Stomach (tissue), 9 donors: ENCODE data around the gene CTDSPL. TPM values are rescaled to one million over a fixed set of nuclear protein-coding genes. Genes with fewer than 3 reads are reported as not detected.

Experiments used
- DNase-seq, 2 donors: peaks; one replicate each; pipeline versions ENCODE4 v3.0.0 to v3.0.0-alpha.2; 2013 to 2019
- H3K27ac ChIP-seq, 5 donors: fragments of 200-600 bp in 4 of 5; sonication (generic) in 4 of 5; one replicate each; pipeline ENCODE4 v1.5.1; 2013 to 2019; ENCODE audit warnings: mild to moderate bottlenecking in 1 of 5, moderate library complexity in 1 of 5
- H3K27me3 ChIP-seq, 3 donors: fragments of 200-600 bp; sonication (generic); one replicate each; pipeline ENCODE4 v1.5.1; 2017 to 2019; ENCODE audit warnings: mixed run types in 1 of 3
- H3K36me3 ChIP-seq, 4 donors: fragments of 200-600 bp; sonication (generic); 1 replicate in 3 of 4; 2 replicates in 1 of 4; pipeline ENCODE4 v1.5.1; 2016 to 2019
- H3K4me1 ChIP-seq, 4 donors: fragments of 200-600 bp; sonication (generic); one replicate each; pipeline ENCODE4 v1.5.1; 2016 to 2019
- H3K4me3 ChIP-seq, 4 donors: fragments of 200-600 bp; sonication (generic) in 3 of 4; one replicate each; pipeline ENCODE4 v1.5.1; 2016 to 2019; ENCODE audit warnings: mild to moderate bottlenecking in 1 of 4
- H3K9me3 ChIP-seq, 4 donors: fragments of 200-600 bp; sonication (generic); one replicate each; pipeline ENCODE4 v1.5.1; 2016 to 2019
- CTCF ChIP-seq, 7 experiments: fragments of 450-650 bp in 4 of 7; fragments of 200-600 bp in 3 of 7; sonication (generic) in 3 of 7; IDR thresholded peaks; one replicate each; pipeline ENCODE4 v1.5.1; 2016 to 2019; ENCODE audit warnings: antibody characterized with exemption in 7 of 7, control low read depth in 2 of 7, mild to moderate bottlenecking in 1 of 7
- EP300 ChIP-seq: sonication (generic); formaldehyde crosslinking; IDR thresholded peaks from one replicate; pipeline ENCODE4 v1.6.1; 2017; ENCODE audit warnings: antibody characterized with exemption
- POLR2A ChIP-seq, 4 donors: fragments of 450-650 bp; IDR thresholded peaks; one replicate each; pipeline ENCODE4 v1.6.1; 2016; ENCODE audit warnings: antibody characterized with exemption in 4 of 4, control low read depth in 2 of 4, mild to moderate bottlenecking in 1 of 4, moderate library complexity in 1 of 4
- POLR2AphosphoS5 ChIP-seq, 3 donors: sonication (generic); formaldehyde crosslinking; IDR thresholded peaks; one replicate each; pipeline ENCODE4 v1.6.1; 2016; ENCODE audit warnings: antibody characterized with exemption in 3 of 3
- WGBS, 5 donors: extraction: QIAGEN DNeasy Blood & Tissue Kit in 3 of 5; methylation state at CpG; one replicate each; pipeline versions ENCODE4 v1.1.5 to v1.1.7; 2013 to 2018; 5-methylcytosine and 5-hydroxymethylcytosine counted together
- intact Hi-C: fragments of 100-400 bp; cut with DNase I; formaldehyde crosslinking; loops from one replicate; pipeline ENCODE4 v1.15.1; 2023; ENCODE audit warnings: low total_unique reads
- polyA plus RNA-seq, 3 donors: library from polyadenylated mRNA; stranded (reverse); fragments of 200-250 nt; gene quantifications; one replicate each; pipeline ENCODE4 v1.2.3, GENCODE V29; 2013
- total RNA-seq, 5 donors: library from RNA; depleted of rRNA; stranded (reverse); fragments of >200 nt; gene quantifications; one replicate each; pipeline versions ENCODE4 v1.1.0 to v1.2.3, GENCODE V29; 2014 to 2016
- donor health status: healthy with polysubstance abuse.
- donor health status: Bipolar disorder and iron deficiency.
- donor health status: healthy.

The CTDSPL gene
- total and polyA plus RNA-seq, 8 donors, result 13.4 to 54.9 (median 30.2) TPM

GRCh38 chr3:37921025-37921424 lies 59.3 kb downstream of the CTDSPL start:
- TF ChIP-seq POLR2A (IDR thresholded peaks at IDR 0.05) (no peak), CTCF (IDR thresholded peaks at IDR 0.05) (no peak), EP300 (no peak), POLR2AphosphoS5 (IDR thresholded peaks at IDR 0.05) (no peak)
- Histone ChIP-seq H3K36me3 (no peaks in the 10 kb centered on the region), H3K4me1 (peaks cover 38 to 85% (median 64%) of the 10 kb centered on the region in 4 donors), H3K9me3 (no peaks in the 10 kb centered on the region), H3K4me3 (no peak overlapping the region), H3K27me3 (no peaks in the 10 kb centered on the region), H3K27ac (no peak overlapping the region)
- WGBS, 5 donors, result 82 to 89% (median 87%) methylated on average over 5 of the region's 5 CpGs
- intact Hi-C loops, result no loop called here
- DNase-seq, result no peak

GRCh38 chr3:37922721-37923568 lies 61.3 kb downstream of the CTDSPL start:
- no peak overlapping the region for H3K4me3 ChIP-seq
- peak in 1 of 3 donors; percentile 42 for TF ChIP-seq POLR2AphosphoS5 (IDR thresholded peaks at IDR 0.05)
- TF ChIP-seq EP300, result no peak
- H3K4me1 ChIP-seq, result peaks cover 33 to 91% (median 62%) of the 10 kb centered on the region in 4 donors
- intact Hi-C loops, result no loop called here
- no peaks in the 10 kb centered on the region for H3K36me3 ChIP-seq
- H3K9me3 ChIP-seq, result no peaks in the 10 kb centered on the region
- H3K27me3 ChIP-seq, result no peaks in the 10 kb centered on the region
- H3K27ac ChIP-seq, result peak overlapping the region; percentile 28 to 73 (median 70)
- WGBS, 5 donors, result 39 to 58% (median 47%) methylated on average over 5 of the region's 5 CpGs
- DNase-seq, result peak in 1 of 2 donors; percentile 75

- 55 to 74% (median 67%) methylated on average over 3 of the region's 3 CpGs for WGBS, 5 donors
- Histone ChIP-seq H3K27me3 (no peaks in the 10 kb centered on the region), H3K4me3 (no peak overlapping the region), H3K36me3 (no peaks in the 10 kb centered on the region), H3K27ac (peak overlapping the region in 4 of 5 donors; percentile 30 to 70 (median 44)), H3K9me3 (no peaks in the 10 kb centered on the region), H3K4me1 (peaks cover 31 to 86% (median 58%) of the 10 kb centered on the region in 4 donors)
- DNase-seq, result no peak
- no peak for TF ChIP-seq CTCF (IDR thresholded peaks at IDR 0.05)
- no peak for TF ChIP-seq POLR2AphosphoS5 (IDR thresholded peaks at IDR 0.05)
- TF ChIP-seq POLR2A (IDR thresholded peaks at IDR 0.05), result no peak
- no peak for TF ChIP-seq EP300
- intact Hi-C loops, result no loop called here
Observed at GRCh38 chr3:37923569-37924040, 61.9 kb downstream of the CTDSPL start.

DNA sequence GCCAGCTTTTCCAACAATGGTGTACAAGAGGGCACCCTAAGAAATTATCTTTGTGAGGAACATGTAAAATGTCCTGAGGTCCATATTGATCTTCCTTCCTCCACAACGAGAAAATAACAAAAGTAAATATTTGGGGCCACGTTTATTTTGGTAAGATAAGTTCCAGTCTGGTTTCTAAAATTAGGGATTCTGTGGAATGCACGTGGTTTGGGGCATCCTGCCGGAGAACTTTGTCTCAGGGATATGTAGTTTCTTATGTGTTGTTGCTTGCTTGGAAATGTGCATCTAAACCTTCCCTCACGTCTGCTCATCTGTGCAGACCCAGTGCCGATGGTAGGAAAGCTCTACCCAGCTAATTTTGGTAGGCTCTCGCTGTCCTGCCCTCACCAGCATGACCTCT lies 62.8 kb downstream of the CTDSPL start:
- H3K27ac ChIP-seq, result peak overlapping the region in 3 of 5 donors; percentile 30 to 63 (median 46)
- H3K36me3 ChIP-seq, result no peaks in the 10 kb centered on the region
- H3K27me3 ChIP-seq, result no peaks in the 10 kb centered on the region
- DNase-seq, result no peak
- TF ChIP-seq CTCF (IDR thresholded peaks at IDR 0.05) (no peak), POLR2A (IDR thresholded peaks at IDR 0.05) (no peak), EP300 (no peak), POLR2AphosphoS5 (IDR thresholded peaks at IDR 0.05) (no peak)
- WGBS, 5 donors, result 36 to 54% (median 40%) methylated on average over 7 of the region's 7 CpGs
- no peaks in the 10 kb centered on the region for H3K9me3 ChIP-seq
- intact Hi-C loops, result no loop called here
- H3K4me1 ChIP-seq, result peaks cover 31 to 83% (median 54%) of the 10 kb centered on the region in 4 donors
- no peak overlapping the region for H3K4me3 ChIP-seq
